Measurements from ENCODE around the gene SLC18A3. TPM values are rescaled to one million over a fixed set of nuclear protein-coding genes. Genes with fewer than 3 reads are reported as not detected.

Gene SLC18A3
- total RNA-seq, 1 donor from 2014 or later, result 0.20 TPM

- no peak for DNase-seq (ENCODE audit: low spot score)
Measured at GRCh38 chr10:49596493-49596809, 13.7 kb upstream of the SLC18A3 start.

GRCh38 chr10:49596836-49597235 is 13.3 kb upstream of the SLC18A3 start:
- no peak for DNase-seq (ENCODE audit: low spot score)

- no peak for DNase-seq (ENCODE audit: low spot score)
Measured at GRCh38 chr10:49597426-49598163, 12.5 kb upstream of the SLC18A3 start.

GRCh38 chr10:49598164-49598856 is 11.8 kb upstream of the SLC18A3 start:
- no peak for DNase-seq (ENCODE audit: low spot score)

GRCh38 chr10:49598986-49599385 is 11.1 kb upstream of the SLC18A3 start:
- no peak for DNase-seq (ENCODE audit: low spot score)

- no peak for DNase-seq (ENCODE audit: low spot score)
Measured at GRCh38 chr10:49599546-49599945, 10.6 kb upstream of the SLC18A3 start.

- no peak for DNase-seq (ENCODE audit: low spot score)
Measured at GRCh38 chr10:49600046-49600445, 10.1 kb upstream of the SLC18A3 start.

GRCh38 chr10:49600781-49601400 is 9.2 kb upstream of the SLC18A3 start:
- DNase-seq (ENCODE audit: low spot score), result no peak

GRCh38 chr10:49601857-49602256 is 8.3 kb upstream of the SLC18A3 start:
- DNase-seq (ENCODE audit: low spot score), result no peak

GRCh38 chr10:49602380-49603023 is 7.6 kb upstream of the SLC18A3 start:
- DNase-seq (ENCODE audit: low spot score), result no peak

- no peak for DNase-seq (ENCODE audit: low spot score)
Measured at GRCh38 chr10:49605216-49605938, 4.7 kb upstream of the SLC18A3 start.

- DNase-seq (ENCODE audit: low spot score), result no peak
Measured at GRCh38 chr10:49605939-49606509, 4.1 kb upstream of the SLC18A3 start.

- DNase-seq (ENCODE audit: low spot score), result peak; percentile 65
Measured at GRCh38 chr10:49606981-49607535, 3.1 kb upstream of the SLC18A3 start.

- no peak for DNase-seq (ENCODE audit: low spot score)
Measured at GRCh38 chr10:49608166-49609005, 1.7 kb upstream of the SLC18A3 start.

- DNase-seq (ENCODE audit: low spot score), result no peak
Measured at GRCh38 chr10:49609006-49609282, 1.2 kb upstream of the SLC18A3 start.

GRCh38 chr10:49609283-49610113 is 612 bp upstream of the SLC18A3 start:
- DNase-seq (ENCODE audit: low spot score), result no peak

- no peak for DNase-seq (ENCODE audit: low spot score)
Measured at GRCh38 chr10:49610458-49611165, 502 bp downstream of the SLC18A3 start.

GRCh38 chr10:49611166-49611815 is 1.2 kb downstream of the SLC18A3 start:
- DNase-seq (ENCODE audit: low spot score), result no peak
